ENCODE measurements around the gene DGCR6.
"Not testable (repeated sequence)": the region's sequence is repeated elsewhere in the genome, so short reads cannot be mapped to it uniquely, and the experiment has no call there.

The DGCR6 gene

DNA sequence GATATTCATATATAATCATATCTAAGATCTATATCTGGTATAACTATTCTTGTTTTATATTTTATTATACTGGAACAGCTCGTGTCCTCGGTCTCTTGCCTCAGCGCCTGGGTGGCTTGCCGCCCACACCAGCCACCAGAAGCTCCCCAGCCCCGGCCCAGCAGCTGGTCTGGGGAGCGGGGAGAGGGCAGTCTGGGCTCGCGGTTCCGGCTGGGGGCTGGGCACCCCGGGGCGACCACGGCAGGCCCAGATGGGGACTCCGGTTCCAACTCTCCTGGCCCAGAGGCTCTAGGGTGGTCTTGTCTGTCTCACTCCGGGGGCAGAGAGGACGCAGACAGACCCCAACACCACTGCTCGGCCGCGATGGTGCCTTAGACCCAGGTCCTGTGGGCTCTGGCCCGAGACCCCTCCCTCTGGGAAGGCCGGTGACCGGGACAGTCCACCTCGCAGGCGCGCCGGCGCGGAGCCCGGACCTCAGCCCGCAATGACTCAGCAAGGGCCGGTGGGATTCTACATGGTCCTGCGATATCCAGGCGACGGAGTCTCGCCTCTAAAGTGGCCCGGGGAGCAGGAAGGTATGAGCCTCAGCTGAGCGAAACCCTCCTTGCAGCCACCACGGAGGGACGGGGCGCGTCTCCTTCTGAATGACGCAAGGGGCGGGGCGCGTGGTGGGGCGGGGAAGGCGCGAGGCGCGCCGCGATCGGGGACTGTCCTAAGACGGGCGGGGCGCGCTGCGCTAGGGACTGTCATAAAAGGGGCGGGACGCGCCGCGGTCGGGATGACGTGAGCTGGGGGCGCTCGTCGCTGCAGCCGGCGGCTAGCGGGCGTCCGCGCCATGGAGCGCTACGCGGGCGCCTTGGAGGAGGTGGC is at the start of gene DGCR6:
Gene DGCR6, plus strand, starts transcription at position 781 of the 870 bp plus-strand sequence. Its CDS starts 55 bp downstream, at position 836.
- no peak for TF ChIP-seq CTCF (conservative IDR thresholded peaks at IDR 0.05; ENCODE audit: low read depth, low read length)
- no peak for DNase-seq (ENCODE audit: low read depth)
- no peak within 1 kb of the TSS for H3K4me3 ChIP-seq (ENCODE audit: low read length)

GRCh38 chr22:18859314-18859713 is 46.8 kb upstream of the DGCR6 start:
- not testable (repeated sequence) for H3K4me3 ChIP-seq (ENCODE audit: low read length); DNase-seq (ENCODE audit: low read depth)

GRCh38 chr22:18881260-18881659 is 24.9 kb upstream of the DGCR6 start:
- not testable (repeated sequence) for H3K4me3 ChIP-seq (ENCODE audit: low read length); DNase-seq (ENCODE audit: low read depth)

DNA sequence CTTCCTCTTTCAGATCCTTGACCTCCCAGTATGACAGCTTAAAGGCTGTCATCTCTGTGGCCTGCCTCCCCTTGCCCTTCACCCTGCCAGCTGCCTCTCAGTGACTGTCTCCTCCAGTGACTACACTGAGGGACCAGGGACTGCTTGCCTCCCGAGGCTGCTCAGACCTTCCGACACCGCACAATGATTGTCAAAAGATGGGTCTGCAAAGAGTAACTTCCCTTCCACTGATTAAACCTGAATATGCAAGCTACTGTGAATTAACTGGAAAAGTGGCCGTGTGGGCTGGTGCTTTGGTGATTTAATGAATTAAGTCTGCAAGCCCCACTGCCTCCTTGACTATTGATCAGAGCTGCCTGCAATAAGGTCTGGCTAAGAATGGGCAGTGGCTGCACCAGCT is 21.7 kb upstream of the DGCR6 start:
- DNase-seq (ENCODE audit: low read depth); H3K4me3 ChIP-seq (ENCODE audit: low read length): not testable (repeated sequence)

GRCh38 chr22:18888115-18888514 is 18.0 kb upstream of the DGCR6 start:
- no peak overlapping the region for H3K4me3 ChIP-seq (ENCODE audit: low read length)
- TF ChIP-seq CTCF (conservative IDR thresholded peaks at IDR 0.05; ENCODE audit: low read depth, low read length) = no peak
- no peak for DNase-seq (ENCODE audit: low read depth)

DNA sequence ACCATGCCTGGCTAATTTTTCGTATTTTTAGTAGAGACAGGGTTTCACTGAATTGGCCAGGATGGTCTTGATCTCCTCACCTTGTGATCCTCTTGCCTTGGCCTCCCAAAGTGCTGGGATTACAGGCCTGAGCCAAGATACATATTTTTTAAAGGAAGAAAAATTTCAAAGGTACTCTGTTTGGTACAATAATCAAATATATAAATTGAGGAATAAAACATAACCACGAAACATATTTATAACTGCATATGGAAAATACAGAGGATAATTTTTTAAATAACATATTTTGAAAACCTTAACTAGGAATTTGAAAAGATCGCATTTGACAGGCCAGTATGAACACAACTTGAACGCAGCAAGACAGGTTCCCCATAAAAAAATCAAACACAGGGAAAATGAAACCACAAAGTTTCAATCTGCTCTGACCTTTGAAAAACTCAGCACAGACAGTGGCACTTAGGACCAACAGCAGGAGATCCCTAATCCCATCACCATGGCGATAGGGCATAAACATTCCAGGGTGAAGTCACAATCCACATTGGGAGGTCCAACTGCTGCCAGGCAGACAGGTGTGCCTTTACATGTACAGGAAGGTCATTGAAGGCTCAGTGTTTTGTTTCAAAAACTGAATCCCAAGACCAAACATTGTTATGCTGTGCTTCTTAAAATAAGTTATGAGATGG is 15.5 kb upstream of the DGCR6 start:
- H3K4me3 ChIP-seq (ENCODE audit: low read length); DNase-seq (ENCODE audit: low read depth): not testable (repeated sequence)

DNA sequence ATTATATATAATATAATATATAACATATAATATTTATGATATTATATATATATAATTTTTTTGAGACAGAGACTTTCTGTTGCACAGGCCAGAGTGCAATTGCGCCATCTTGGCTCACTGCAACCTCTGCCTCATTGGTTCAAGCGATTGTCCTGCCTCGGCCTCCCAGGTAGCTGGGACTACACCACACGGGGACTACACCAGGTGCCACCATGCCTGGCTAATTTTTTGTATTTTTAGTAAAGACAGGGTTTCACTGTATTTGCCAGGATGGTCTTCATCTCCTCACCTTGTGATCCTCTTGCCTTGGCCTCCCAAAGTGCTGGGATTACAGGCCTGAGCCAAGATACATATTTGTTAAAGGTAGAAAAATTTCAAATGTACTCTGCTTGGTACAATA is 12.3 kb upstream of the DGCR6 start:
- DNase-seq (ENCODE audit: low read depth); H3K4me3 ChIP-seq (ENCODE audit: low read length): not testable (repeated sequence)

DNA sequence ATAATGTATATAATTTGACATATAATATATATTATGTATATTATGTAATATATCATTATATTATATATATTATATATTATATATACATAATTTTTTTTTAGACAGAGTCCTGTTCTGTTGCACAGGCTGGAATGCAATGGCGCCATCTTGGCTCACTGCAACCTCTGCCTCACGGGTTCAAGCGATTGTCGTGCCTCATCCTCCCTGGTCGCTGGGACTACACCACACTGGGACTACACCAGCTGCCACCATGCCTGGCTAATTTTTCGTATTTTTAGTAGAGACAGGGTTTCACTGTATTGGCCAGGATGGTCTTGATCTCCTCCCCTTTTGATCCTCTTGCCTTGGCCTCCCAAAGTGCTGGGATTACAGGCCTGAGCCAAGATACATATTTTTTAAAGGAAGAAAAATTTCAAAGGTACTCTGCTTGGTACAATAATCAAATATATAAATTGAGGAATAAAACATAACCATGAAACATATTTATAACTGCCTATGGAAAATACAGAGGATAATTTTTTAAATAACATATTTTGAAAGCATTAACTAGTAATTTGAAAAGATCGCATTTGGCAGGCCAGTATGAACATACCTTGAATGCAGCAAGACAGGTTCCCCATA is 10.0 kb upstream of the DGCR6 start:
- not testable (repeated sequence) for DNase-seq (ENCODE audit: low read depth); H3K4me3 ChIP-seq (ENCODE audit: low read length)

DNA sequence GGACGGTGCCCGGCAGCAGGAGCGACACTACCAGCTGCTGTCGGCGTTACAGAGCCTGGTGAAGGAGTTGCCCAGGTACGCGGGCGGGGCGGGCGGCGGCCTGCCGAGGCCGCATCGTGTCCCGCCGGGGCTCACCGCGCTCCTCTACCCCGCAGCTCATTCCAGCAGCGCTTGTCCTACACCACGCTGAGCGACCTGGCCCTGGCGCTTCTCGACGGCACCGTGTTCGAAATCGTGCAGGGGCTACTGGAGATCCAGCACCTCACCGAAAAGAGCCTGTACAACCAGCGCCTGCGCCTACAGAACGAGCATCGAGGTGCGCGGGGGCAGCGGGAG is 258 bp downstream of the DGCR6 start:
- not testable (repeated sequence) for DNase-seq (ENCODE audit: low read depth); H3K4me3 ChIP-seq (ENCODE audit: low read length)

DNA sequence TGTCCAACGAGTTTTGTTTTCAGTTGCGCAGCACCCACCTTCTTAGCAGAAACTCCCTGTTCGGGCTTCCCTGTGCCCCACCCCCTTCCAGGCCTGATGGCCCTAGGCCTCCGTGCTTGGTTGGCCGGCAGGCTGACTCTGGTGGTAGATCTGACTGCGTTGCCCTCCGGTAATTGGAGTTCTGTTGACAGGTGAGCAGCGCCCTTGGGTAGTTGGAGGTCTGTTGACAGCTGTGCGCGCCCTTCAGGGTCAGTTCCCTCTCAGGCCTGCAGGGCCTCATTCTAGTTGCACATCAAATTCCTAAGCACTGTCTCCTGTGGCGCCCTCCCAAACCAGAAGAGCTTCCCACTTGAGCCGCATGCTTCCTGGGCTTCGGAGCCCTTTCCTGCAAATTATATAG is 776 bp downstream of the DGCR6 start:
- H3K4me3 ChIP-seq (ENCODE audit: low read length) = no peak overlapping the region
- no peak for DNase-seq (ENCODE audit: low read depth)
- TF ChIP-seq CTCF (conservative IDR thresholded peaks at IDR 0.05; ENCODE audit: low read depth, low read length) = no peak

- DNase-seq (ENCODE audit: low read depth) = no peak
- H3K4me3 ChIP-seq (ENCODE audit: low read length) = no peak overlapping the region
- no peak for TF ChIP-seq CTCF (conservative IDR thresholded peaks at IDR 0.05; ENCODE audit: low read depth, low read length)
These were observed 3.4 kb downstream of the DGCR6 start for GRCh38 chr22:18909556-18909955.

GRCh38 chr22:18911535-18911934 is 5.4 kb downstream of the DGCR6 start:
- DNase-seq (ENCODE audit: low read depth); H3K4me3 ChIP-seq (ENCODE audit: low read length): not testable (repeated sequence)

- not testable (repeated sequence) for H3K4me3 ChIP-seq (ENCODE audit: low read length); DNase-seq (ENCODE audit: low read depth)
These were observed 6.3 kb downstream of the DGCR6 start for GRCh38 chr22:18912264-18912946.

GRCh38 chr22:18914558-18914957 is 8.4 kb downstream of the DGCR6 start:
- not testable (repeated sequence) for H3K4me3 ChIP-seq (ENCODE audit: low read length); DNase-seq (ENCODE audit: low read depth)

Measured in retinal pigment epithelial cell (primary cell).